ENCODE measurements around the gene HCN1.

DNA sequence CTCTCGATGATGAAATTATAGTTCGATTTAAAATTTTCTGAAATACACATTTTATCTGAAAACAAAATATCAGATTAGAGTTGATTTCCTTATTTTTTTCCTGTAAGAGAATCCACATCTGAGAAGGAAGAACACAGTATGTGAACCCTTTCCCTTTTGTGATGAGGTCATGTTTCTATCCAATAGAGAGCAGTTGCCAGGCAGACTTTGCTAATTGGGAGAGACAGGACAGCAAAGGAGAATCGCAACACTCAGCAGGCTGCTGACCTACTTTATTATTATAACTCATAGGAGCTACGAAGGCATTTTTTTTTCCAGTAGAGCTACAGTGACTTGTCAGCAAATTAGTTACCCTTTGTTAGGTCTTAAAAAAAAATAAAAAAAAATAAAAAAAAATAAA lies 242.1 kb downstream of the HCN1 start:
- TF ChIP-seq ZSCAN9 (CRISPR knock-in tag; IDR thresholded peaks at IDR 0.05; ENCODE audit: borderline replicate concordance): no peak
- no peak for TF ChIP-seq BHLHE40 (IDR thresholded peaks at IDR 0.05; ENCODE audit: low read length)
- TF ChIP-seq, protein P1, sequence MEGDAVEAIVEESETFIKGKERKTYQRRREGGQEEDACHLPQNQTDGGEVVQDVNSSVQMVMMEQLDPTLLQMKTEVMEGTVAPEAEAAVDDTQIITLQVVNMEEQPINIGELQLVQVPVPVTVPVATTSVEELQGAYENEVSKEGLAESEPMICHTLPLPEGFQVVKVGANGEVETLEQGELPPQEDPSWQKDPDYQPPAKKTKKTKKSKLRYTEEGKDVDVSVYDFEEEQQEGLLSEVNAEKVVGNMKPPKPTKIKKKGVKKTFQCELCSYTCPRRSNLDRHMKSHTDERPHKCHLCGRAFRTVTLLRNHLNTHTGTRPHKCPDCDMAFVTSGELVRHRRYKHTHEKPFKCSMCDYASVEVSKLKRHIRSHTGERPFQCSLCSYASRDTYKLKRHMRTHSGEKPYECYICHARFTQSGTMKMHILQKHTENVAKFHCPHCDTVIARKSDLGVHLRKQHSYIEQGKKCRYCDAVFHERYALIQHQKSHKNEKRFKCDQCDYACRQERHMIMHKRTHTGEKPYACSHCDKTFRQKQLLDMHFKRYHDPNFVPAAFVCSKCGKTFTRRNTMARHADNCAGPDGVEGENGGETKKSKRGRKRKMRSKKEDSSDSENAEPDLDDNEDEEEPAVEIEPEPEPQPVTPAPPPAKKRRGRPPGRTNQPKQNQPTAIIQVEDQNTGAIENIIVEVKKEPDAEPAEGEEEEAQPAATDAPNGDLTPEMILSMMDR (CRISPR knock-in tag; IDR thresholded peaks at IDR 0.05): no peak

Measured in HepG2 (cell line).